ENCODE data around the gene RTN4RL1.

Gene RTN4RL1

GRCh38 chr17:1948517-1948825 lies 76.7 kb downstream of the RTN4RL1 start:
- no peak for DNase-seq (ENCODE audit: low read depth)

- no peak for DNase-seq (ENCODE audit: low read depth)
Measured at GRCh38 chr17:1947743-1948516, 77.2 kb downstream of the RTN4RL1 start.

GRCh38 chr17:1947229-1947742 lies 77.8 kb downstream of the RTN4RL1 start:
- no peak for DNase-seq (ENCODE audit: low read depth)

- no peak for DNase-seq (ENCODE audit: low read depth)
Measured at GRCh38 chr17:1946021-1946932, 78.9 kb downstream of the RTN4RL1 start.

- DNase-seq (ENCODE audit: low read depth): no peak
Measured at GRCh38 chr17:1945621-1946020, 79.5 kb downstream of the RTN4RL1 start.

GRCh38 chr17:1943436-1943831 lies 81.7 kb downstream of the RTN4RL1 start:
- no peak for DNase-seq (ENCODE audit: low read depth)

GRCh38 chr17:1942666-1943435 lies 82.3 kb downstream of the RTN4RL1 start:
- no peak for DNase-seq (ENCODE audit: low read depth)

- DNase-seq (ENCODE audit: low read depth): no peak
Measured at GRCh38 chr17:1942066-1942365, 83.1 kb downstream of the RTN4RL1 start.

- DNase-seq (ENCODE audit: low read depth): no peak
Measured at GRCh38 chr17:1941272-1942065, 83.7 kb downstream of the RTN4RL1 start.

- no peak for DNase-seq (ENCODE audit: low read depth)
Measured at GRCh38 chr17:1940810-1941185, 84.3 kb downstream of the RTN4RL1 start.

GRCh38 chr17:1939981-1940809 lies 84.9 kb downstream of the RTN4RL1 start:
- DNase-seq (ENCODE audit: low read depth): no peak

- no peak for DNase-seq (ENCODE audit: low read depth)
Measured at GRCh38 chr17:1937461-1937860, 87.7 kb downstream of the RTN4RL1 start.

GRCh38 chr17:1936766-1937165 lies 88.4 kb downstream of the RTN4RL1 start:
- DNase-seq (ENCODE audit: low read depth): no peak

- DNase-seq (ENCODE audit: low read depth): no peak
Measured at GRCh38 chr17:1934901-1935300, 90.2 kb downstream of the RTN4RL1 start.

GRCh38 chr17:1933875-1934715 lies 91.0 kb downstream of the RTN4RL1 start:
- DNase-seq (ENCODE audit: low read depth): no peak

GRCh38 chr17:1931844-1932579 lies 93.1 kb downstream of the RTN4RL1 start:
- no peak for DNase-seq (ENCODE audit: low read depth)

GRCh38 chr17:1930337-1930645 lies 94.8 kb downstream of the RTN4RL1 start:
- DNase-seq (ENCODE audit: low read depth): no peak

GRCh38 chr17:1928976-1929375 lies 96.2 kb downstream of the RTN4RL1 start:
- DNase-seq (ENCODE audit: low read depth): no peak

- DNase-seq (ENCODE audit: low read depth): no peak
Measured at GRCh38 chr17:1920948-1921351, 104.2 kb downstream of the RTN4RL1 start.
